ENCODE measurements around the gene ACOX3. TPM values are rescaled to one million over a fixed set of nuclear protein-coding genes. Genes with fewer than 3 reads are reported as not detected.
"Not testable (repeated sequence)": the region's sequence is repeated elsewhere in the genome, so short reads cannot be mapped to it uniquely, and the experiment has no call there.

Gene ACOX3
- total RNA-seq, result 26.3 and 29.9 TPM in 2 replicates

DNA sequence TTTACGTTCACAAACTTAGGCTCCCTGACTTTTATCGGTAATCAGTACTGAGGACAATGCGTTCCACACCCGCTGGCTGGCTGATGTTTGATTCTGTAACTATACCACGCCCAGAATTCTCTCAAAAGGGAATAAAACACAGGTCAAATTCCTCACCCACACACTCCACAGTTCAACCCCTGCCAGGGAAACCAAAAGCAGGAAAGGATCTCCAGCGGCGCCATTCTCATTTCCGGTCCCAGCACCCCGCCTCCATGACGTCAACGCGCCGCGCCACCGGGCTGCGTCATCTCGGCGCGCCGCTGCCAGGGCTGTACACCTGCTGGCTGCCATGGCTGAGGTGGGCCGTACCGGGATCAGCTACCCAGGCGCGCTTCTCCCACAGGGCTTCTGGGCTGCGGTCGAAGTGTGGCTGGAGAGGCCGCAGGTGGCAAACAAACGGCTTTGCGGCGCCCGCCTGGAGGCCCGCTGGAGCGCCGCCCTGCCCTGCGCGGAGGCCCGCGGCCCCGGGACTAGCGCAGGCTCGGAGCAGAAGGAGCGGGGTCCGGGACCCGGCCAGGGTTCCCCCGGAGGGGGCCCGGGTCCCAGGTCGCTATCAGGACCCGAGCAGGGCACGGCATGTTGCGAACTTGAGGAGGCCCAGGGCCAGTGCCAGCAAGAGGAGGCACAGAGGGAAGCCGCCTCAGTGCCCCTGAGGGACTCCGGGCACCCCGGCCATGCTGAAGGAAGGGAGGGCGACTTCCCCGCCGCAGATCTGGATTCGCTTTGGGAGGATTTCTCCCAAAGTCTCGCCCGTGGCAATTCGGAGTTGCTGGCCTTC, at the start of gene ACOX3, which contains the start of gene TRMT44:
Gene ACOX3, minus strand, starts transcription at position 232 of the 820 bp plus-strand sequence. CDS start 24,202 bp downstream, outside the sequence.
Gene TRMT44, plus strand, starts transcription at position 286 of the 820 bp plus-strand sequence. Its CDS starts 46 bp downstream, at position 332.
- peak; percentile 75 for DNase-seq (ENCODE audit: low read depth, low spot score)

- no peak for DNase-seq (ENCODE audit: low read depth, low spot score)
Measured at GRCh38 chr4:8488791-8489369, 48.4 kb upstream of the ACOX3 start.

- not testable (repeated sequence) for DNase-seq (ENCODE audit: low read depth, low spot score)
Measured at GRCh38 chr4:8486643-8487042, 46.1 kb upstream of the ACOX3 start.

DNA sequence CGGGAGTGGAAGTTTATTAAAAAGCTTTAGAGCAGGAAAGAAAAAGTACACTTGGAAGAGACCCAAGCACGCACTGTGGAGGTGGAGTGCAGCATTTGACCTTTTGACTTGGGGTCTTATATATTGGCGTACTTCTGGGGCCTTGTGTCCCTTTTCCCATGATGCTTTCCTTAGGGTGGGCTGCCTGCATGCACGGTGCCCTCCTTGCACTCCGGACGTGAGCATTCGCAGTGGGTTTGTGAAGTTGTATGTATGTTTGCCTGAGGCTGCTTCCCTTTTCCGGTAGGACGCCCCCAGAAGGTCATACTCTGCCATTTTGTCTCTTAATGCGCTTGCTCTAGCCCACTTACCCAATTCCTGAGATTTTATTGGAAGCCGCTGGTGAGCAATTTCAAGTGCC, 39.7 kb upstream of the ACOX3 start:
- no peak for DNase-seq (ENCODE audit: low read depth, low spot score)

- DNase-seq (ENCODE audit: low read depth, low spot score), result no peak
Measured at GRCh38 chr4:8478801-8479744, 38.5 kb upstream of the ACOX3 start.

- DNase-seq (ENCODE audit: low read depth, low spot score), result no peak
Measured at GRCh38 chr4:8478371-8478770, 37.8 kb upstream of the ACOX3 start.

DNA sequence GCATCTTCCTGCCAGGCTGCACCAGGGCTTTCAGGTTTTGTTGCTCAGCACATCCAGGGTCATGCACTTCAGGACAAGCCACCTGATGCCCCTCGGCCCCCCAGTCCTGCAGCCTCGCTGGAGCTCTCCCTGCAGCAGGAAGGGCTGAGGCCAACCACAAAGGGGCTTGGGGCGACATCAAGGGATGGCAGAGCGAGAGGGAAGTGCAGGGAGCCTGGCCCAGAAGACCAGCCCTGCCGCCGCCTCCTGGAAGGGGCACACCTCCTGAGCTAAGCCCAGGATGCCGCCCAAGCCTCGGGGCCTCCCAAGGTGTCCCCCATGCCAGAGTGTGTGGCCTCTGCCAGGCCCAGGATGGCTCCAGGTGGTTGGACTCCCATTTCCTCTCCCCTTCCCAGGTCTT, 37.2 kb upstream of the ACOX3 start:
- no peak for DNase-seq (ENCODE audit: low read depth, low spot score)

- DNase-seq (ENCODE audit: low read depth, low spot score), result no peak
Measured at GRCh38 chr4:8477095-8477635, 36.6 kb upstream of the ACOX3 start.

DNA sequence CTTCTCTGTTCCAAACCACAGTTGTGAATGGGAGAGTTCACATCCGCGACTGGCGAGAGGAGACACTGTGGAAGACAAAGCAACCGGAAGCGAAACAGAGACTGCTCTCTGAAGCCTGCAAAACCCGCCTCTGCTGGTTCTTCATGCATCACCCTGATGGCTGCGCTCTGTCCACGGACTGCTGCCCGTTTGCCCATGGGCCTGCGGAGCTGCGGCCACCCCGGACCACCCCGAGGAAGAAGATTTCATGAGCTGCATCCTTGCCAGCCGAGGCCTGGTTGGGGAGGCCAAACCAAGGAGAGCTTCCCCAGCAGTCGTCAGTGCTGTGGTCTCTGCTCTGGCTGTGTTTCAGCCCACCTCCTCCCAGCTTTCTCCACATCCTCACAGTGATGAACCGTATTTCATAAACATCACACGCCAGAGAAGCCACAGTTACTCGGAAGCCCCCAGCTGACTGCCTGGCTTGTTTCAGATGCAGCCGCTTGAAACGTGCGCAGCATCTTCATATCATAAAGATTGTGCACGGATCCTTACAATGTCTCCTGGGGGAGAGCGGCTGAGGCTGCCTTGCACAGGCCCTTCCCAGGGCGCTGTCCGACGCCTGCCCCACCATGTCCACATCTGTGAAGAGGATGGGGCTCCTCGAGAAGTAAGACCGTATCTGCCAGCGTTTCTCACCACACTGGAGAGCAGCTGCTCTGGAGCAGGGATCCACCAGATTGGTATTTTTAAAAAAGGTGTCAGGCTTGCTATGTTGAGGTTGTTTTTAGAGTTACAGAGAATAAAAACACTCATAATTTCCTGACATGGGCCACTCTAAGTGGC, 35.4 kb upstream of the ACOX3 start:
- DNase-seq (ENCODE audit: low read depth, low spot score), result no peak

DNA sequence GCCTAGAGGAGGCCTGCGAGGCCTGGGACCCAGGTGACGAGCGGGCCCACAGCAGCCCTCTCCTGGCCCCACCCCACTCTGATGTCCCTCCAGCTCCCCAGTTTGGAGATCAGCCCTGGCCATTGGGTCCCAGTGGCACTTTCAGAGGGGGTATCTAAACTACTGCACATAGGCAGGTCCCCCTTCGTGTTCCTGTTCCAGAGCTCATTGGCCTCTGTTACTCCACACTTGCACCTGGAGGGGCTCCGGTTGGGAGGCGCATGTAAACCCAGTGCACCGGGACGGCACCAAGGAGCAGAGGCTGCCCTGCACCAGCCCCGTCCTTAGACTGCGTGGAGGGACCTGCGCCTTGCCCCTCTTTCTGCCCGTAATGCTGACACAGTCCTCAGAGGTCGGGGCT, 34.3 kb upstream of the ACOX3 start:
- no peak for DNase-seq (ENCODE audit: low read depth, low spot score)

DNA sequence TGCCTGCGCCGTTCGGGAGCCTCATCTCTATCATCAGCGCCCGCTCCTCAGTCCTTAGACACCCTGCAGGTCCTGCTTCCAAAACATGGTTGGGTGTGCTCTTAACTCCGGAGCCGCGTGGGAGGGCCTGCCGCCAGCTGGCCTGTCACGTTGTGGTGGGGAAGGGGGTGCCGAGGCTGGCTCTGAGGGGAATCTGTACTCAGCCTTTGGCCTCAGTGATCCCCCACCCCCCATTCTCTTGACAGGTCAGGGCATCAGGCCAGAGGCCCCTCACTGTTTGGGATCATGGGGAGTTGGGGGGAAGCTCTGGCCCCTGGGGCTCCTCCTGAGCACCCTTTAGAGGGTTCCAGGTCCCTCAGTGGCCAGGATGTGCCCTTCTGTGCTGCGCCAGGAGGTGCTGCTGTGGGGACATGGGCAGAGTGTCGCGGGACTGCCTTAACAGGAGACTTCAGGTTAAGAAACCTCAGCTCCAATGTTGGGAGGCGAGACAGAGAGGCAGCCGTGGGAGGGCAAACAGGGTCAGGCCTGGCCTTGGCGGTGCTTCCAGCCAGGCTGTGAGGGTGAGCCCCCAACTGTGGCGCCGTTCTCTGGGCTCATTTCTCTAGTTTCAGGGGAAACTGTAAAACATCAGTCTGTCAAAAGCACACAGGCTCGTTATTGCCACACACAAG, 33.5 kb upstream of the ACOX3 start:
- DNase-seq (ENCODE audit: low read depth, low spot score), result no peak

- no peak for DNase-seq (ENCODE audit: low read depth, low spot score)
Measured at GRCh38 chr4:8473198-8473919, 32.8 kb upstream of the ACOX3 start.

DNA sequence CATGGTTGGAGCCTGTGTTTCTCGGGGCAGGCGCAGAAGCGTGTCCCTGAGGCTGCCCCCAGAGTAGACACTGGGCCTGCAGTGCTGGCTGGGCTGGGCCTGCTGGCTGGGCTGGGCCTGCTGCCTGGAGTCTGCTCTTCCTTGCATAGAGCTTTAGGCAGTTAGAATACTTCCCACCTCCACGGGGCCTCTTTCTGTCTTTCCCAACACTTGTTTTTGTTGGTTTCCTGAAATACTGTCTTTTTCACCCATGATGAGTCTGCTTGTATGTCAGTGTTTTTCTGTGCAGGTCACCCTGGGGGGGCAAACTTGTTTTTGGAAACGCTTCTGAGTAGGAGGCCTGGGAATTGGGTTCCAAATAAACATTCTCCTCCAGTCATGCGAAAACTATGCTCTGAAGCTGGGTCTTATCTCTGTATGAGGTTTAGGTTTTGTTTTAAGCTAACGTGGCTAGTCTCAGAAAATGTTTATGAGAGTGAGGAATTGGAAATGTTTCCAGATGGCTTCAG, 32.2 kb upstream of the ACOX3 start:
- DNase-seq (ENCODE audit: low read depth, low spot score), result no peak

- DNase-seq (ENCODE audit: low read depth, low spot score), result no peak
Measured at GRCh38 chr4:8472158-8472688, 31.7 kb upstream of the ACOX3 start.

GRCh38 chr4:8471211-8471875, 30.8 kb upstream of the ACOX3 start:
- DNase-seq (ENCODE audit: low read depth, low spot score), result no peak

DNA sequence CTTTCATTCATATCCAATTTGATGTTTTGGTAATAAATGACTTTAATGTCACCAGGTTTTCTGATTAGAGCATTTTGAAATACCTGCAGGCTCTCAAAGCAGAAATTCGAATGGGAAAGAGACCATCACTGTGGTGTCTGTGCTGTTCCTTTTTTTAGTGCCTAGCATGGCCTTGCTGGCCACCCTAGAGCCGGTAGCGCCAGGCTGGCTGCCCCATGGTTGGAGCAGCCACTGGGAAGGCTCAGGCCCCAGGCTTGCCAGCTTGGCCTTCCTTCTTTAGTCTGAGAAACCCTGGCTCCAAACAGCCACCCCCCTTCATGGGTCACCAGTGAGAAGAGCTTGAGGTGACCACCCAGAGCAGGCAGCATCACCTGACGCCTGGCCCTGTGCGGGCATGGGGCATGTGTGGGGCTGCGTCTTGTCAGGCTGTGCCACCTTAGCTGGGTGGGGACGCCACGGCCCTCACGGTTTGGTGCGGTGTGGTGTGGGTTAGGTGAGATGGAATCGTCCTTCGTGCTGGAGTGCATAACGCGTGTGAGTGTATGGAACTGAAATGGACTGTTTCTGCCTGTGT, 30.0 kb upstream of the ACOX3 start:
- no peak for DNase-seq (ENCODE audit: low read depth, low spot score)

- no peak for DNase-seq (ENCODE audit: low read depth, low spot score)
Measured at GRCh38 chr4:8469550-8469949, 29.0 kb upstream of the ACOX3 start.

Data from pulmonary artery endothelial cell (primary cell).